ENCODE results near the gene SH3BP5L.

The SH3BP5L gene
- 13.7 to 60.8 (median 33.1) reads per million in 17 experiments for total RNA-seq

DNA sequence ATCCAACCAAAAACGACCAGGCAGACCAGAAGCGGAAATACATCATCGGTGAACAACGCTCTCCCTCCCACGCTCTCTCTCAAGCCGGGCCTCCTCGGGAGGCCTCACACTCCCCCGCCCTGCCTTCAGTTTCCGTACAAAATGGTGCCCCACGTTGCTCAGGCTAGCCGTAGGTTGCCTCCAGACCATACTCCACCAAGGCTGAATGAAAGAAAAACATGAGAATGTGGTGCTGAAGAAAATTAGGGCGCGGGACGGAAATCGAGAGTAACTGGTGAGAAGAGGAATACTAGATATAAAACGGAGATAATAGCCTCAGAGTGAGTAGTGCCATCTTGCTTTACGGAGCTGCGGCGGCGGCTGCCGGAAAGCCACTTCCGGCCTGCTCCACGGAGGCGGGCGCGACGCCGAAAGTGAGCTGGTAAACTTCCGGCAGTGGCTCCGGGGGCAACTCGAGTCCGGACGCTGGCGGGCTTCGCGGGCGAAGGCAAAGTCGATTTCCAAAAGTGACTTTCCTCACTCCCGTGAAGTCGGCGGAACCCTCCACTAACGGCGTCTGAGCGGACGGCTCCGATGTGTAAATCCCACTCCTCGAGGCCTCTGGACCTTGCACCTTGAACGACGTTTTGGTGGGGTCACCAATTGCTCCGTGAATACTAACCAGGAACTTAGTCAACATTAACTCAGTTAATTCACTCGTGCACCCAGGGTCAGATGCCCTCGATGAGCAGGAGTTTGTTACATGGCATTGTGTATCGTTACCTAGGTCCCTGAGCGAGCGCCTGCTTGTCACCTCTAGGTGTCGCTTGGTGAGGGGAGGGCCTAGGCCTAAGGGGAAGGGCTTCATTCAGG lies at the start of gene SH3BP5L:
Gene SH3BP5L (minus strand): TSS at position 7 of the 852 bp plus-strand sequence. CDS start 980 bp downstream, outside the sequence.
- DNase-seq, result peak; percentile 95 to 98 (median 98)

DNA sequence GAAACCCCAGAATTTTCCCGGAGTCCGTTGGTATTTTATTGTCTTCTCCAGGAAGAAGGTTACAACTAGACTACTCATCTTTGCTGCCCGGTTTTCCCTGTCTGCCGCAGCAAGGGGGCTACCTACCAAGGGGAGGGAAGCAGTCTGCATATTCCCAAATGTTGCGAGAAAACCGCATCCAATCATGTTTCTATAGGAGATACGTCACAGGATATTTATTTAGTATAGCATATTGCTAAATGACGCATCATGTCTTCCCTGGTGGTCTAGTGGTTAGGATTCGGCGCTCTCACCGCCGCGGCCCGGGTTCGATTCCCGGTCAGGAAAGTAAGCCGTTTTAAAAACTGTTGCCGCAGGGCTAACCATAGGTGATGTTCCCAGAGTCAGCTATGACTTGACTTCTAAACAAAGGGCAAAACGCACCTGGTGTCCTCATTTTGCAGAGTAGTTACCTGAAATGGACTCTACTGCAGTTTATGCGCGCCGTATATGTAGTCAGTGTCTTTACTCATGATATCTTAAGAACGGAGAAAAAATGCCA lies 48.3 kb upstream of the SH3BP5L start:
- DNase-seq, result peak; percentile 79 to 91 (median 88)

GRCh38 chr1:248873409-248873992 lies 47.8 kb upstream of the SH3BP5L start:
- DNase-seq, result peak; percentile 95 to 99 (median 96)

GRCh38 chr1:248872752-248873408 lies 47.2 kb upstream of the SH3BP5L start:
- DNase-seq, result peak; percentile 54 to 67 (median 59)

DNA sequence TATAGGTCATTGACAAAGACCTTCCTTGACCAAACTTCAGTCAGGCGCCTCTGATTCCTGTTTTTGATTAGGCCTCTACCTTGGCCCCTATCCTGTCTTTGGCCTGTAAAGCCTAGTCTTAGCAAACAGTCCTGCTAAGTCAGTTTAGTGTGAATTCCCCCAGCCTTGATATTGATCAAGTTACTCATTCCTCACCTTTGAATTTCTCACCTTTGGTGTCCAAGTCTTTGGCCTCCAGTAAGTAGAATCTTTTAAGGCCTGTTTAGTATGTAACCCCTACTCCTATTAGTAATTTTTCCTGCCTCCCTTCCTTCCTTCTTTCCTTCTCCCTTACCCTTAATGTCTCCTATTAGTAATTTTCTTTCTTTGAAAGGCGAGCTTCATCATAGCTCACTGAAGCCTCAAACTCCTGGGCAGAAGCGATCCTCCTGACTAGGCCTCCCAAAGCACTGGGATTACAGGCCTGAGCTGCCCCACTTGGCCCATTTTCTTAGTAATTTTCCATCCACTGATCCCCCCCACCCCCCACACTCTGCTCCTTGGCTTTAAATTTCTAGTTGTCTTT lies 46.2 kb upstream of the SH3BP5L start:
- no peak for DNase-seq

GRCh38 chr1:248862998-248863881 lies 37.5 kb upstream of the SH3BP5L start:
- DNase-seq, result peak; percentile 64 to 86 (median 78)

DNA sequence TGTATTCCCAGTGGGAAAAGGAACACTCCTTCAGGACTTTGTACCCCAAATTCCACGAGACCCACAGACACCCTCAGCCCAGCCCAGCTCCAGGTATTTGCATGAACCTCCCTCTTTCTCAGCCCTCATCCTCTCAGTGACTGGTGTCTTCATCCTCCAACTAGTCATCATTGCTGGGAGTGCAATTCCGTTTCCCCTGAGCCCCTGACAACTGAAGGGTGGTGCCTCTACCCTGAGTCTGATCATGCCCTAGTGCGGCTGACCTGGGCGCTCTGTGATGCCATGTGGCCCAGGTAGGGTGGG lies 36.9 kb upstream of the SH3BP5L start:
- DNase-seq, result no peak

DNA sequence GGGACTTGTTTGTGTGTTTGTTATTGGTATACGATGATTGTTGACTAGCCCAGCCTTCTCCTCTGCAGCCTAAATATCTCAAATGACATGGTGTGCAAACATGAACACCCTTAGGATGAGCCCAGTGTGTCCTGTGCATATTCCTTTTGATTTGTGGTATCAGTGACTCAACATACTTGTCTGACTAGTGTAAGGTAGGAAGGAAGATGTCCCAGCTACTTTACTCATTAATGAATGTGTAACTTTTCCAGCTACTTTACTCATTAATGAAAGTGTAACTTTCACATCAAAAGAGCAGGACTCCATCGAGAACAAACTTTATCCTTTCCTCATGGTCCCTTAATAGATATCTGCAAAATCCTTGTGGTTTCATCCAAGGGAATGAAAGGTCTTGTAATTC lies 35.9 kb upstream of the SH3BP5L start:
- no peak for DNase-seq

DNA sequence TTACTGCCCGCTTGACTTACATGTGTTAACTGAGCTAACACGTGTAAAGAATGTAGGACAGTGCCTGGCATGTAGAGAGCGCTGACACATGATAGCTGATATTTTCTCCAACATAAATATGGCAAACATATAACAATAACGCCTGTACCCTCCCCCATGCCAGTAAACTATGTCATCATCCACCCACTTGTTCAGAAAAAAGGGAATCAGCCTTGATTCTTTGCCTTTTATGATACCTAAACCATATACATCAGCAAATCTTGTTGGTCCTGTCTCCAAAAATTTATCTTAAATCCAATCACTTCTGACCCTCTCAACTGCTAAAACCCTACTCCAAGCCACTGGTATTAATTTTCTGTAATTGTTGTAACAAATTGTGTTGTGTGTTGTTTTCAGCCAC lies 34.3 kb upstream of the SH3BP5L start:
- DNase-seq, result peak in 3 of 4 experiments; percentile 19 to 41 (median 40)

DNA sequence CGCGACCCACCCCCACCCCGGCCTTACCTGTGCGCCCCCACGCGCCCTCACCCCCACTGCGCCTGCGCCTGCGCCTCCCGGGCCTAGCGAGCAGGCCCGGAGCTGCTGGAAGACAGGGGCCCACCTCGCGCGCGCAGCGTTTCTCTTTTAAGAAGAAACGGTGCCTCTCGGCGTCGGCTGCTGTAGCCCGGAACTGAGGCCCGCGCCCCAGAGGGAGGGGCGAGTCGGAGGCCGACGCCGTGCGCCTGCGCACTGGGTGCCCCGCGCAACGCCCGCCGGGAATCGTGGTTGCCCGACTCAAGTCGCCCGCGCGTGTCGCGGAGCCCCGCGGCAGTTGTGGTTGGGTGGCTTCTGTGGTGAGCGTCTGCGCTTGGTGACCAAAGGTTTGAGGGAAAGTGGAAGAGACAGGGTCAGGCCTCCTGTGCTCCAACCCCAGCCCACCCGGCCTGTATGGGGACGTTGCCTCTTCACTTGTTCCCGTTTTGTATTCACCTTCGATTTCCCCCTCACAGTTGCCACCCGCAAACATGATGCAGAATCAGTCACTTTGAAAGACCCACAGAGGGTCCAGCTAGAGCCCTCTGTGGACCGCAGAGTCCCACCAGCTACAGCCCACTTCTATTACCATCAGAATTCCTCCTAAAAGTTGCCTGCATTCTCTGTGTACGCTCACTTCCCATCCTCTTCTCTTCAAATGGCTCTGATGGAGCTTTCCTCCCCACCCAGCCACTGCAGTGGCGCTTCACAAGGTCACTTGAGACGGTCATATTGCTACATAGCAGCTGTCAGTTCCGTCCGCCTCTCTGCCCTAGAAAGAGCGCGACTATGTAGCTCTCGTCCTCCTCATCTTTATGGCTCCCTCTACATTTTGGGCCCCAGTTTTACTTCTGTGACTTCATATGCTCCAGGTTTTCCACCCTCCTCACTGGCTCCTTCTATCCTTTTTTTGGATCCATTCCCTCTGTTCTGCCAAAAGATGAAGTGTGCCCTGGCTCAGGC lies 33.5 kb upstream of the SH3BP5L start, which contains the start of gene ZNF692:
Gene ZNF692 (minus strand): TSS at position 195 of the 999 bp plus-strand sequence. CDS start 776 bp downstream, outside the sequence.
- peak; percentile 98 to 99 (median 99) for DNase-seq

GRCh38 chr1:248858096-248858890 lies 32.6 kb upstream of the SH3BP5L start:
- DNase-seq, result peak; percentile 76 to 88 (median 78)

- DNase-seq, result no peak
Observed at GRCh38 chr1:248857749-248858095, 32.0 kb upstream of the SH3BP5L start.

GRCh38 chr1:248857201-248857600 lies 31.5 kb upstream of the SH3BP5L start:
- DNase-seq, result no peak

DNA sequence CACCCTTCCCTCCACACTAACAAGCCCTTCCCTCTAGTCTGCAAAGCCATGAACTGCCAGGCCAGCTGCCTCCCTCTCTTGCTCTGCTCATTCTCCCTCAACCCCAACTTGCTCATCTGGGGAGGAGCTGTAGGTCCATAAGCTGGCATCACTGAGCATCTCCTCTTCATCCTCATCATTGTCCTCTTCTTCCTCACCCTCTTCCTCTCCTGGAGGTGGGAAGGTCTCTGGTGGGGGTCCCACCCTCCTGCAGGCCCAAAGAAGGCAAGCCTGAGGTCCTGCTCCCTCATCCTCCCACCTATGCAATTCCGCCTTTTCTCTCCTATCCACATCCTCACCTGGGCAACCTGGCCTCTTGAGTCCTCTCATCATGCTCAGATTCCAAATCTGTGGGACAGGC lies 30.5 kb upstream of the SH3BP5L start:
- no peak for DNase-seq

DNA sequence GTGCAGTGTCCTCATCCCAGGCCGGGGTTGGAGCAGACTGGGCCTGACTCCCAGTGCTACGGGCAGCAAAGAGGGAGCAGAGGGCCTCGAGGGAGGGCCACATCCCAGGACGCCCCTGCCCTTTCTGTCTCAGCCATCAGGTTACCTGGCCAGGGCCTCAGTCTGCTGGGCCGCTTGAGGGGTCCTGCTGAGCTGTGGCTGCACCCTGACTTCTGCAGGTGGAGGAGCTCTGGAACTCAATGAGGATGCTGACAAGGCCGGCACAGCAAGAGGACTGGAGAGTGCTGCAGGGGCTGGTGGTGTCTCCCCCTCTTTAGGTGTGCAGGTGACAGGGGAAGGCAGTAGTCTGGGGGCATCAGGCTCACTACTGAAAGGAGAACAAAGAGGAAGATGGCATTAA lies 29.9 kb upstream of the SH3BP5L start:
- no peak for DNase-seq

- DNase-seq, result no peak
Observed at GRCh38 chr1:248853663-248854375, 28.1 kb upstream of the SH3BP5L start.

- peak in 3 of 4 experiments; percentile 39 to 58 (median 46) for DNase-seq
Observed at GRCh38 chr1:248852481-248853405, 27.0 kb upstream of the SH3BP5L start.

DNA sequence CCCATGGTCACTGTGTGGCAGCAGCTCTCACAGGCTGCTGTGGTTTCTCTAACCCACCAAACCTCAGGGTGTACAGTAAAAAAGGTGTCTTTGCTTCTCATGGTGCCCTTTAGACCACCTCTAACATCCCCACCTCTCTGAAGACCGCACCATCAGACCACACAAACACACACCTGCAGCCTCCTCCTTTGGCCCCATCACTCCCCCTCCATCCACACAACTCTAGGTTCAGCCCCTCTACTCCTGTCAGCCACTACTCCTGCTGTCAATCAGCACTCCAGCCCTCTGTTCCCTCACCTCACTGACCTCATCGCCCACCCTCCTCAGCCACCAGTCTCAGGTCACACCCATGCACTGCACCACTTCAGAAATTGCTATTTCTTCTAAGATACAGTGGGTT lies 25.7 kb upstream of the SH3BP5L start:
- no peak for DNase-seq

Data from suppressor macrophage (primary cell).